Thyroid gland (tissue), 4 donors: Measurements from ENCODE around the gene NXNL2. TPM values are rescaled to one million over a fixed set of nuclear protein-coding genes. Genes with fewer than 3 reads are reported as not detected.

ENCODE experiments used
- DNase-seq, 2 donors: peaks; one replicate each; pipeline ENCODE4 v3.0.0-alpha.2; 2019
- H3K27ac ChIP-seq, 3 donors: fragments of 200-600 bp; sonication (generic); 1 replicate in 2 of 3; 2 replicates in 1 of 3; pipeline ENCODE4 v1.5.1; 2016 to 2019; ENCODE audit warnings: mild to moderate bottlenecking in 1 of 3, moderate library complexity in 1 of 3
- H3K27me3 ChIP-seq: fragments of 200-600 bp; sonication (generic); one replicate; pipeline ENCODE4 v1.5.1; 2019
- H3K36me3 ChIP-seq, 2 donors: fragments of 200-600 bp; sonication (generic); one replicate each; pipeline ENCODE4 v1.5.1; 2016 to 2019
- H3K4me1 ChIP-seq, 2 donors: fragments of 200-600 bp; sonication (generic); one replicate each; pipeline ENCODE4 v1.5.1; 2017 to 2019
- H3K4me3 ChIP-seq, 3 donors: fragments of 200-600 bp; sonication (generic); replicated peaks in 1 of 3; 1 replicate in 2 of 3; 2 replicates in 1 of 3; pipeline ENCODE4 v1.5.1; 2016; ENCODE audit warnings: mild to moderate bottlenecking in 1 of 3
- H3K9me3 ChIP-seq: fragments of 200-600 bp; sonication (generic); one replicate; pipeline ENCODE4 v1.5.1; 2017
- CTCF ChIP-seq, 6 experiments: fragments of 200-600 bp in 3 of 6; fragments of 450-650 bp in 3 of 6; sonication (generic) in 3 of 6; IDR thresholded peaks; one replicate each; pipeline ENCODE4 v1.5.1; 2016 to 2019; ENCODE audit warnings: antibody characterized with exemption in 6 of 6, mild to moderate bottlenecking in 2 of 6, inconsistent platforms in 1 of 6, moderate library complexity in 1 of 6
- POLR2A ChIP-seq, 2 donors: fragments of 450-650 bp; IDR thresholded peaks; one replicate each; pipeline ENCODE4 v1.6.1; 2017; ENCODE audit warnings: antibody characterized with exemption in 2 of 2, mild to moderate bottlenecking in 2 of 2, moderate library complexity in 1 of 2
- WGBS, 2 donors: methylation state at CpG; one replicate each; pipeline ENCODE4 v1.1.5; 2017; 5-methylcytosine and 5-hydroxymethylcytosine counted together
- intact Hi-C: fragments of 100-400 bp; cut with DNase I; formaldehyde crosslinking; loops from one replicate; pipeline ENCODE4 v1.15.1; 2023
- total RNA-seq, 4 donors: library from RNA; depleted of rRNA; stranded (reverse); fragments of >200 nt; gene quantifications; one replicate each; pipeline ENCODE4 v1.2.3, GENCODE V29; 2016

Gene NXNL2
- total RNA-seq, 4 donors from 2014 or later = 0.49 to 1.3 (median 0.81) TPM; not detected in 1

GRCh38 chr9:88508326-88508725 lies 26.7 kb upstream of the NXNL2 start:
- Histone ChIP-seq H3K27me3 (no peaks in the 10 kb centered on the region), H3K4me3 (no peak overlapping the region), H3K36me3 (no peaks in the 10 kb centered on the region), H3K9me3 (no peaks in the 10 kb centered on the region), H3K4me1 (no peaks in the 10 kb centered on the region), H3K27ac (no peak overlapping the region)
- WGBS, 2 donors = 93 to 96% methylated on average over 2 of the region's 2 CpGs
- no peak for DNase-seq
- TF ChIP-seq CTCF (IDR thresholded peaks at IDR 0.05) = no peak
- TF ChIP-seq POLR2A (IDR thresholded peaks at IDR 0.05) = no peak
- intact Hi-C loops = no loop called here

GRCh38 chr9:88511906-88512305 lies 23.1 kb upstream of the NXNL2 start:
- 83 to 84% methylated on average over 4 of the region's 4 CpGs for WGBS, 2 donors
- no peaks in the 10 kb centered on the region for H3K36me3 ChIP-seq
- intact Hi-C loops = no loop called here
- H3K4me3 ChIP-seq = no peak overlapping the region
- no peaks in the 10 kb centered on the region for H3K9me3 ChIP-seq
- TF ChIP-seq POLR2A (IDR thresholded peaks at IDR 0.05) = no peak
- no peak for TF ChIP-seq CTCF (IDR thresholded peaks at IDR 0.05)
- H3K4me1 ChIP-seq = no peaks in the 10 kb centered on the region
- DNase-seq = no peak
- H3K27me3 ChIP-seq = no peaks in the 10 kb centered on the region
- H3K27ac ChIP-seq = no peak overlapping the region

GRCh38 chr9:88514247-88514646 lies 20.7 kb upstream of the NXNL2 start:
- Histone ChIP-seq H3K4me3 (no peak overlapping the region), H3K36me3 (no peaks in the 10 kb centered on the region), H3K4me1 (no peaks in the 10 kb centered on the region), H3K27ac (no peak overlapping the region), H3K9me3 (no peaks in the 10 kb centered on the region), H3K27me3 (no peaks in the 10 kb centered on the region)
- no peak for TF ChIP-seq POLR2A (IDR thresholded peaks at IDR 0.05)
- no peak for TF ChIP-seq CTCF (IDR thresholded peaks at IDR 0.05)
- intact Hi-C loops = no loop called here
- no peak for DNase-seq
- 96% methylated on average over 6 of the region's 6 CpGs for WGBS, 2 donors

- 41 to 44% methylated on average over 4 of the region's 4 CpGs for WGBS, 2 donors
- no peak for DNase-seq
These were observed 13.7 kb upstream of the NXNL2 start for GRCh38 chr9:88521308-88521707.

GRCh38 chr9:88522360-88522759 lies 12.6 kb upstream of the NXNL2 start:
- no peaks in the 10 kb centered on the region for H3K4me1 ChIP-seq
- 98 to 100% methylated on average over 4 of the region's 4 CpGs for WGBS, 2 donors
- H3K36me3 ChIP-seq = no peaks in the 10 kb centered on the region
- no peak overlapping the region for H3K27ac ChIP-seq
- intact Hi-C loops = no loop called here
- no peaks in the 10 kb centered on the region for H3K9me3 ChIP-seq
- no peaks in the 10 kb centered on the region for H3K27me3 ChIP-seq
- no peak for DNase-seq
- TF ChIP-seq POLR2A (IDR thresholded peaks at IDR 0.05) (no peak), CTCF (IDR thresholded peaks at IDR 0.05) (no peak)
- H3K4me3 ChIP-seq = no peak overlapping the region

More at GRCh38 chr9:88521308-88521707, 13.7 kb upstream of the NXNL2 start:
- no peak overlapping the region for H3K27ac ChIP-seq
- H3K27me3 ChIP-seq = no peaks in the 10 kb centered on the region
- intact Hi-C loops = no loop called here
- H3K4me3 ChIP-seq = no peak overlapping the region
- no peak for TF ChIP-seq POLR2A (IDR thresholded peaks at IDR 0.05)
- TF ChIP-seq CTCF (IDR thresholded peaks at IDR 0.05) = no peak
- H3K9me3 ChIP-seq = no peaks in the 10 kb centered on the region
- no peaks in the 10 kb centered on the region for H3K4me1 ChIP-seq
- no peaks in the 10 kb centered on the region for H3K36me3 ChIP-seq
